NT2/D1 (cell line): ENCODE data around the gene MYO1G.

ENCODE experiments used
- DNase-seq: peaks from one replicate; pipeline ENCODE4 v3.0.0-alpha.2; 2011; ENCODE audit warnings: low read depth, low spot score
- H3K27me3 ChIP-seq: 2 replicates; pipeline ENCODE4 v1.6.0; 2011; ENCODE audit warnings: mild to moderate bottlenecking; ENCODE audit not compliant: insufficient read length, insufficient read depth
- H3K36me3 ChIP-seq: 2 replicates; pipeline ENCODE4 v1.6.1; 2011; ENCODE audit warnings: mild to moderate bottlenecking, low read length, mixed read lengths; ENCODE audit not compliant: insufficient read depth, insufficient read length
- H3K4me1 ChIP-seq: 2 replicates; pipeline ENCODE4 v1.5.1; 2011; ENCODE audit not compliant: insufficient read depth, insufficient read length
- H3K4me3 ChIP-seq: 2 replicates; pipeline ENCODE4 v1.5.1; 2011; ENCODE audit warnings: low read depth; ENCODE audit not compliant: insufficient read length
- H3K9ac ChIP-seq: 2 replicates; pipeline ENCODE4 v1.6.0; 2011; ENCODE audit warnings: low read depth; ENCODE audit not compliant: insufficient read length
- H3K9me3 ChIP-seq: 2 replicates; pipeline ENCODE4 v1.5.1; 2011; ENCODE audit warnings: mild to moderate bottlenecking, low read length; ENCODE audit not compliant: insufficient read depth
- SUZ12 ChIP-seq: IDR thresholded peaks from 2 replicates; pipeline ENCODE4 v1.6.1; 2011; ENCODE audit not compliant: insufficient read length, insufficient read depth; ENCODE audit errors: extremely low read depth
- YY1 ChIP-seq: IDR thresholded peaks from 2 replicates; pipeline ENCODE4 v1.6.1; 2011; ENCODE audit not compliant: insufficient read length, insufficient read depth
- ZNF274 ChIP-seq: IDR thresholded peaks from 2 replicates; pipeline ENCODE4 v1.6.1; 2011; ENCODE audit warnings: mild to moderate bottlenecking, low read depth, low read length

Gene MYO1G

DNA sequence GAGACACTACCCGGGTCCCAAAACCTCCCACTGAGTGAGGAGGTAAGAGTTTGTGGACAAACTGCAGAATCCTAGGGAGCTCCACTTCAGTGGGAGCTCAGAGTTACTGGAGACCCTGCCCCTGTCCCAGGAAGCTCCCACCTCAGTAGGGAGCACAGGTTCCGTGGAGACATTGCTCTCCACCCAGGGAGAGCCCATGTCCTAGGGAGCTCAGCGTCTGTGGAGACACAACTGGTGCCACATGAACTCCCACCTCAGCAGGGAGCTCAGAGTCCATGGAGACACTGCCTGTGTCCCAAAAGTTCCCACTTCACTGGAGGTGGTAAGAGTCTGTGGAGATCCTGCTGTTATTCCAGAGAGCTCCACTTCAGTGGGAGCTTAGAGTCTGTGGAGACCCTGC lies 6.3 kb downstream of the MYO1G start:
- no peak overlapping the region for H3K4me3 ChIP-seq
- H3K36me3 ChIP-seq: no peaks in the 10 kb centered on the region
- H3K9me3 ChIP-seq: no peaks in the 10 kb centered on the region
- no peak overlapping the region for H3K9ac ChIP-seq
- peaks cover 3% of the 10 kb centered on the region for H3K27me3 ChIP-seq
- TF ChIP-seq ZNF274 (no peak), YY1 (no peak), SUZ12 (no peak)
- peaks cover 6% of the 10 kb centered on the region for H3K4me1 ChIP-seq
- DNase-seq: no peak

DNA sequence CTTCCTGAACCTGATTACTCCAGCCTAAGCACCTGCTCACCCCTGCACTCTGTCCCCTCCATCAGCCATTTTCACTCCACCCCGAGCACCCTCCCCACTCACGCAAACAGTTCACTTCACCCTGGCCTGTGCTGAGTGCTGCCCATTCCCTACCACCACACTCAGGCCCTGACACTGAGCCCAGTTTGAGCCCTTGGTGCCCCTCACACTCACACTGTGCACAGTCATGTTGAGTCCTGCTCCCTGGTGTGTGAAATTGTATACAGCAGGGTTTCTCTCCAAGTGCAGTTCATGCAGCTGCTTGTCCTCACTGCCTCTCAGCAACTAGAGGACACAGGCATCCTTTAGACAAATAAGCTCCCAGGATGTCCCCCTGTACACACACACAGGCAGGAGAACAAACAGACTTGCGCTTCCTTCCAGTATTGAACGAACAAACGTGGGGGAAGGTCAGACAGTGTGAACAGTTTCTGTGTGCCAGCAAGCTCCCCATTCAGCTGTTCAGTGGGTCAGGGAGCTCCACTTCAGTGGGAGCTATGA lies 6.8 kb downstream of the MYO1G start:
- TF ChIP-seq SUZ12 (no peak), ZNF274 (no peak), YY1 (no peak)
- Histone ChIP-seq H3K4me1 (peaks cover 6% of the 10 kb centered on the region), H3K9me3 (no peaks in the 10 kb centered on the region), H3K27me3 (peaks cover 3% of the 10 kb centered on the region), H3K9ac (no peak overlapping the region), H3K36me3 (no peaks in the 10 kb centered on the region), H3K4me3 (no peak overlapping the region)
- DNase-seq: no peak

DNA sequence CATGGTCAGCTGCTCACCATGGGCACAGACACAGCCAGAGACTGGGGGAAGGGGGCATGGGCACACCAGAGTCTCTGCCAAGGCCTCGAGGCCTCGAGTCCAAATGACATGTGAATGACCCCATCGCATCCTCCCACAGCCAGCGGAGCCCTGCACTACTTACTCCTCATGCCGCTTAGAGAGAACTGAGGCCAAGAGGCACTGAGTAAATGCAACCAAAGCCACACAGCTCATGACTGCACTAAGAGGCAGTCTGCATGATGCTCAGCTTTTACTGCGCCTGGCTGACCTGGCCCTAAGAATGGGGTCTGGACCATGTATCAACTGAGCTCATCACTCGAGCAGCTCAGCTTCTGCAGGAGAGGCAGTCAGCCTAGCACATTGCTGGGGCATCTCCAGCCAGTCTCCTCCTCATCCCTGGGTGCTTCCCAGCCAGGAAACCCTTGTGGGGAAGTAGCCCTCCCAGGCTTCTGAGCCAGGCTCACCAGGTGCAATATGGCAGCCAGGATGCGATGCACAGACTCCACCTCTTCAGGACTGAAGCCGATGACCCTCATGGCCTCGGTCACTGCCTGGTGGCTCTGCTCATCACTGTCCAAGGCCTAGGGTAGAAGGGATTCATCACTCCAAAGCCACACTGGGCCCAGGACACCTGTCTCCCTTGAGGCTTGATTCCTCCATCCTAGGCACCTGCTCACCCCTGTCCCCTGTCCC lies 7.5 kb downstream of the MYO1G start:
- H3K9ac ChIP-seq: no peak overlapping the region
- no peaks in the 10 kb centered on the region for H3K9me3 ChIP-seq
- TF ChIP-seq YY1: no peak
- TF ChIP-seq ZNF274: no peak
- no peak for TF ChIP-seq SUZ12
- peaks cover 6% of the 10 kb centered on the region for H3K4me1 ChIP-seq
- peaks cover 3% of the 10 kb centered on the region for H3K27me3 ChIP-seq
- no peak overlapping the region for H3K4me3 ChIP-seq
- H3K36me3 ChIP-seq: no peaks in the 10 kb centered on the region
- no peak for DNase-seq

DNA sequence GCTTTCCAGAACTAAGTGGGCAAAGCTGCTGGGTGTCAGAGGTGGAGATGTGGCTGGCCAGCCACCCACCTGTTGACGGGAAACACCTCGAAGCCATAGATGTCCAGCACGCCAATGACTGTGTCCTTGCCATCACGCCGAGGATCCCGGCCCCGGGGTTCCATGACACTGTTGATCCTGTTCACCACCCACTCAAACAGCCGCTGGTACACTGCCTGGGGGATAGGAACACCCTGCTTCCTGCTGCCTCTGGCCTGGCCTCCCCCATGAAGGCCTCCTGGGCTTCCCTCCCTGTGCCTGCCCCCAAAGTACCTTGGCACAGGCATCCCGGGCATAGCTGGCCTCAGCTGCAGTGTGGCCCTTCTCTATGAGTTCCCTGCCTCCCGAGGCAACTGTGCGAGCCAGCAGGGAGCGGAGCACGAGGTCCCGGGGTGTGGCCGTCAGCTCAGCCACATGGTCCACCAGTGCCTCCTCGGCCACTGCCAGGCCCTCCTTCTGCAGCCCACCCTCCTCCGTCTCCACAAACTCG lies 8.2 kb downstream of the MYO1G start:
- Histone ChIP-seq H3K27me3 (peaks cover 3% of the 10 kb centered on the region), H3K4me1 (peaks cover 6% of the 10 kb centered on the region), H3K9ac (no peak overlapping the region), H3K36me3 (no peaks in the 10 kb centered on the region), H3K9me3 (no peaks in the 10 kb centered on the region), H3K4me3 (no peak overlapping the region)
- TF ChIP-seq ZNF274: no peak
- TF ChIP-seq YY1: no peak
- no peak for TF ChIP-seq SUZ12
- no peak for DNase-seq

DNA sequence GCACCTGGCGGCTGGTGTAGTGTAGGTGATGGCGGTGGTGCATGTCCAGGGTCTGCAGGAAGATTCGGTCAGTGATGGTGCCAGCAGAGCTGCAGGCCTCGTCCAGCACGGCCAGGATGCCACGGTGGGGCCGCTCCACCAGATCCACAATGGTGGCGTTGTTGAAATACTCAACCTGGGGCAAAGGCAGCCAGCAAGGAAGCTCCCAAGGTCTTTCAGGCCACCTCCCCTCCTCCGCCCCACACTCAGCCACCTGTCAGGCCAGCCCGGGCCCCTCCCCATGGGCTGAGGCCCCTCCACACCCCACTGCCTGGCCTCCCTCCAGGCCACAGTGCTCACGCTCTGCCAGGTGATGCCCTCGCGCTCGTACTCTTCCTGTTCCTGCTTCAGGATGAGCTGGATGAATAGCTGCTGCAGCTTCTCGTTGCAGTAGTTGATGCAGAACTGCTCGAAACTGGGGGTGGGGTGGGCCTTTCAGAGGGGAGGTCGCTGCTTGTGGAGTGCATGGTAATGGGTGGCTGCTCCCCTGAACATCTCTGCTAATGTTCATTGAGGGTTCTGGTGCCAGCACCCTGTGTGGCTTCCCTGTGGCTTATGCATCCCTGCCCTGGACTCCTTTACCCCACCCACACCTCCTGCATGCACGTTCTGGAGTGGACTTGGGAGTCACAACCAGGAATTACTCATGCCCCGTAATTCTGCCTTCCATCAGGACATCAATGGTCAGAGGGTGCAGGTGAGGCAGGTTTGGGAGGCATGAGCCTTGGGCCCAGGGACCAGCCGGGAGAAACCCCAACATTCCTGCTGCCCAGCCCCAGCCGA lies 8.9 kb downstream of the MYO1G start:
- Histone ChIP-seq H3K27me3 (peaks cover 3% of the 10 kb centered on the region), H3K4me3 (no peak overlapping the region), H3K9ac (no peak overlapping the region), H3K4me1 (peaks cover 6% of the 10 kb centered on the region), H3K36me3 (no peaks in the 10 kb centered on the region), H3K9me3 (no peaks in the 10 kb centered on the region)
- DNase-seq: no peak
- TF ChIP-seq ZNF274 (no peak), SUZ12 (no peak), YY1 (no peak)

DNA sequence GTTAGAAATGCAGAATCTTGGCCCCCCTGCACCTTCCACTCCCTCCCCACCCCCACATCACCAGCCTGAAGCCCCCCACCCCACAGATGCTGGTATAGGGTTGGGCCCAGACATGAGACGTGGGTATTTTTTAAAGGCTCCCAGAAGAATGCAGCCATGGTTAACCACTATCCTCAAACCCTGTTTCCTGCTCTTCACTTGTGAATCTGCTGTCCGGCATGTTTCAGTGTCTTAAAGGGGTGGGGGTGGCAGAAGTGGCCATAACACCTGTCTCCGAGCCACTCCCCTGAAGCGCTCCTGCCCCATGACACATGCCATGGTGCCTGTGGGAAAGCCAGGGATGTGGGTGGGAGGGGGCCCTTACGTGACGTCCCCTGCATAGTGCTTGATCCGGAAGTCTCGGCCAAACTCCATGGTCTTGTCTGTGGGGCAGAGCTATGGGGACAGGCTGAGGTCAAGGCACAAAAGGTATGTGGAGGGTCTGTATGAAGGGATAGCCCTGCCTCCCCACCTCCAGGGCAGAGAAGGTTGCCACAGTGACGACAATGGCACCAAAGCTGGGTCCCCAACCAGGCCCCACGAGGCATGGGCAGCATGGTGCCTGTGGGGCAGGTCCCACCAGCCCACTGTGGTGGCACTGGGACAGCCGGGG lies 9.6 kb downstream of the MYO1G start:
- H3K27me3 ChIP-seq: peaks cover 3% of the 10 kb centered on the region
- H3K4me3 ChIP-seq: no peak overlapping the region
- TF ChIP-seq SUZ12 (no peak), ZNF274 (no peak), YY1 (no peak)
- H3K9ac ChIP-seq: no peak overlapping the region
- H3K4me1 ChIP-seq: peaks cover 9% of the 10 kb centered on the region
- DNase-seq: no peak
- H3K36me3 ChIP-seq: no peaks in the 10 kb centered on the region
- no peaks in the 10 kb centered on the region for H3K9me3 ChIP-seq
